HG03342 (cell line): Measurements from ENCODE around the gene MUC3A.
"Not testable (repeated sequence)": the region's sequence is repeated elsewhere in the genome, so short reads cannot be mapped to it uniquely, and the experiment has no call there.

ENCODE experiments used
- ATAC-seq: cut with Tn5 transposase; IDR thresholded peaks from one replicate; pipeline ENCODE4 v1.9.1; 2021; ENCODE audit warnings: mild to moderate bottlenecking, moderate library complexity; ENCODE audit not compliant: unreplicated experiment

Gene MUC3A, protein sequence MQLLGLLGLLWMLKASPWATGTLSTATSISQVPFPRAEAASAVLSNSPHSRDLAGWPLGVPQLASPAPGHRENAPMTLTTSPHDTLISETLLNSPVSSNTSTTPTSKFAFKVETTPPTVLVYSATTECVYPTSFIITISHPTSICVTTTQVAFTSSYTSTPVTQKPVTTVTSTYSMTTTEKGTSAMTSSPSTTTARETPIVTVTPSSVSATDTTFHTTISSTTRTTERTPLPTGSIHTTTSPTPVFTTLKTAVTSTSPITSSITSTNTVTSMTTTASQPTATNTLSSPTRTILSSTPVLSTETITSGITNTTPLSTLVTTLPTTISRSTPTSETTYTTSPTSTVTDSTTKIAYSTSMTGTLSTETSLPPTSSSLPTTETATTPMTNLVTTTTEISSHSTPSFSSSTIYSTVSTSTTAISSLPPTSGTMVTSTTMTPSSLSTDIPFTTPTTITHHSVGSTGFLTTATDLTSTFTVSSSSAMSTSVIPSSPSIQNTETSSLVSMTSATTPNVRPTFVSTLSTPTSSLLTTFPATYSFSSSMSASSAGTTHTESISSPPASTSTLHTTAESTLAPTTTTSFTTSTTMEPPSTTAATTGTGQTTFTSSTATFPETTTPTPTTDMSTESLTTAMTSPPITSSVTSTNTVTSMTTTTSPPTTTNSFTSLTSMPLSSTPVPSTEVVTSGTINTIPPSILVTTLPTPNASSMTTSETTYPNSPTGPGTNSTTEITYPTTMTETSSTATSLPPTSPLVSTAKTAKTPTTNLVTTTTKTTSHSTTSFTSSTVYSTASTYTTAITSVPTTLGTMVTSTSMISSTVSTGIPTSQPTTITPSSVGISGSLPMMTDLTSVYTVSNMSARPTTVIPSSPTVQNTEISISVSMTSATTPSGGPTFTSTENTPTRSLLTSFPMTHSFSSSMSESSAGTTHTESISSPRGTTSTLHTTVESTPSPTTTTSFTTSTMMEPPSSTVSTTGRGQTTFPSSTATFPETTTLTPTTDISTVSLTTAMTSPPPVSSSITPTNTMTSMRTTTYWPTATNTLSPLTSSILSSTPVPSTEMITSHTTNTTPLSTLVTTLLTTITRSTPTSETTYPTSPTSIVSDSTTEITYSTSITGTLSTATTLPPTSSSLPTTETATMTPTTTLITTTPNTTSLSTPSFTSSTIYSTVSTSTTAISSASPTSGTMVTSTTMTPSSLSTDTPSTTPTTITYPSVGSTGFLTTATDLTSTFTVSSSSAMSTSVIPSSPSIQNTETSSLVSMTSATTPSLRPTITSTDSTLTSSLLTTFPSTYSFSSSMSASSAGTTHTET (N-terminal part only)

DNA sequence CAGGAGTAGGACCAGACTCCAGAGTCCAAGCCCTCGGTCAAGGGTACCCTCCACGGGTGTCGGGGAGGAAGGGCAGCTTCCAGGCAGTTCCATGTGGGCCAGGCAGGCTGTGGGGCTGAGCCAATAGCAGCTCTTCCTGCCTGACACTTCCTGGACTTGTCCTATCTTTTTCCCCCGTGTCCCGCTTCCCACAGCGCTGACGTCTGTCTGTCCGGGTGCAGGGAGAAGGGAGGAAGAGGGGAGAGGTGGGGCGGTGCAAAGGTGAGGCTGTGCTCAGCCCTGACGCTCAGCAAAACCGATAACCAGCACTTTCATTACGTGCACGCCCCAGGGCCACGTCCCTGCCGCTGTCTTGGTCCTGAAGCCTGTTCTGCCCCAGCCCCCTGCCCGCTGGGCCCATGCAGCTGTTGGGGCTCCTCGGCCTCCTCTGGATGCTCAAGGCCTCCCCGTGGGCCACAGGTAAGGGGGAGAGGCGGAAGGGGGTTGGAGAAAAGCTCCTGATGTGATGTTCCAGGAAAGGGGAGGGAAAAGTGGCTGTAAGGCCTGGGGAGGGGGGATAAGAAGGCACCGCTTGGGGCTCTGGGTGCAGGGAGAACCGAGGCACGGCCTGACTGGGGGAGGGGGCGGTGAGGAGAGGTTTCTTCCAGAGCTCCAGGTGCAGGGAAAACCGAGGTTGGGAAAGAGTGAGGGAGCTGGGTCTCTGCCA is at the start of gene MUC3A:
Gene MUC3A (plus strand): TSS at position 308 of the 706 bp plus-strand sequence. CDS start 91 bp downstream, at position 399.
- ATAC-seq: no peak

DNA sequence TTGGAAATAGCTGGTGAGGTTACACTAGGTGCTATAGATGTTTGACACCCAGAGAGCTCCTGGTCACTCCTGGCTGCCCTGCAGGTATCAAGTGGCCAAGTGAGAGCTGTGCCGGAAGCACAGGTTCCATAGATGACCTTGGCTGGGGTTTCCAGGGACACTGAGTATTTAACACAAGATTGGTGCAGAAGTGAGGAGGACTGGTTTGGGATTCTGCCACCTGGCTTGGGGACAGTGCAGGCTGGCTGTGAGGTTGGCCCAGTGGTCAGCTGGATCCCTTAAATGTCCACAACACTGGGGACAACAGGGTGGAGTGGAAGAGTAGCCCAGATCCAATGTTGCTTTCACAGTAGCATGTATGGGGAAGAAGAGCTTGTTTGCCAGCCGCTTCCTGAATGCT is 48.4 kb upstream of the MUC3A start:
- ATAC-seq: no peak

DNA sequence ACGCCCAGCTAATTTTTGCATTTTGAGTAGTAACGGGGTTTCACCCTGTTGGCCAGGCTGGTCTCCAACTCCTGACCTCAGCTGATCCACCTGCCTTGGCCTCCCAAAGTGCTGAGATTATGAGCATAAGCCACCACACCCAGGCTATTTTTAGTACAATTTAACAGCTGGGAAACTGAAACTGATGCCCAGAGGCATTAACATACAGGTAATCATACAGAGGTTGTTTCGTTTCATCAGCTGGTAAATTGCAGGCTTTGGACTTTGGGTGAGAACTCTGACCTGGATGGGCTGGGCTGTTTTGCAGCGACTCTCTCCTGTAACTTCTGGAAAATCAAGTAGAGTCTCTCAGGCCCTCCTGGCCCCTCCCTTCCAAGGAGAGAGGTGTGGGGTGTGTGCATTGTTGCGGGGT is 47.4 kb upstream of the MUC3A start:
- no peak for ATAC-seq

DNA sequence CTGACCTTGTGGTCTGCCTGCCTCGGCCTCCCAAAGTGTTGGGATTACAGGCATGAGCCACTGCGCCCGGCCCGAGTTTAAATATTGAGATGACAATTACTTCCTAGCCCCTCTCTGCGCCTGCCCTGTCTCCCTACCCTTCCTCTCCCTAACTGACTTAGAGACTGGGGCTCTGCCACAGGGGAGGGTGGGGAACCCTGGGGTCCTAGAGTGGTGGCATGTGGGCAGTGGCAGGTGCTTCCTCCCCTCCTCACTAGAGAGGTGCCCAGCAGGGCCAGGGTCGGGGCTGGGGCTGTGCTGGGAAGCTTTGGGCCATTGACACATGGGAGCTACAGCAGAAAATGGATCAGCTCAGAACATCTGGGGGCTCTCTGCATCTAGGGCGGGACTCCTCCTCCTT is 46.7 kb upstream of the MUC3A start:
- ATAC-seq: no peak

DNA sequence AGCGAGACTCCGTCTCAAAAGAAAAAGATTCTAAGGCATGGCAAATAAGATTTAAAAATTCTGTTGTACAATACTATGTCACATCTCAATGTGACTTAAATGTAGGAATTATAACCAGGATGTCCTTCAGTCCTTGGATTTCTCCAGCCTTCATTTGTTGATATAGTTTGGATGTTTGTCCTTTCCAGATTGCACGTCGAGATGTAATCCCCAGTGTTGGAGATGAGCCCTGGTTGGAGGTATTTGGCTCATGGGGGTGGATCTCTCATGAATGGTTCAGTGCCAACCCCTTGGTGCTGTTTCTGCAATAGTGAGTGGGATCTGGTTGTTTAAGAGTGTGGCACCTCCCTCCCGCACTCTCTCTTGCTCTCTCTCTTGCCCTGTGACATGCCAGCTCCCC is 40.8 kb upstream of the MUC3A start:
- no peak for ATAC-seq

DNA sequence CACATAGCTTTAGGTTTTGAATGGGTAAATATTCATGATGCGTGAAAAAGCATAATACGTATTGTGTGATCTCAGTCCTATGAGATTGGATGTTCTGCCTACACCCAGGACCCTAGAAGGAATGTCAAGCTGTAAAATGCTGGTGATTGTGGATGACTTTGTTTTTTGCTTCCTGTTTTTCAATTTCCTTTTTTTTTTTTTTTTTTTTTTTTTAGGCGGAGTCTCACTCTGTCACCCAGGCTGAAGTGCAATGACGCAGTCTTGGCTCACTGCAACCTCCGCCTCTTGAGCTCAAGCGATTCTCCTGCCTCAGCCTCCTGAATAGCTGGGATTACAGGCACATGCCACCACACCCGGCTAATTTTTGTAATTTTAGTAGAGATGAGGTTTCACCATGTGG is 38.9 kb upstream of the MUC3A start:
- ATAC-seq: not testable (repeated sequence)

DNA sequence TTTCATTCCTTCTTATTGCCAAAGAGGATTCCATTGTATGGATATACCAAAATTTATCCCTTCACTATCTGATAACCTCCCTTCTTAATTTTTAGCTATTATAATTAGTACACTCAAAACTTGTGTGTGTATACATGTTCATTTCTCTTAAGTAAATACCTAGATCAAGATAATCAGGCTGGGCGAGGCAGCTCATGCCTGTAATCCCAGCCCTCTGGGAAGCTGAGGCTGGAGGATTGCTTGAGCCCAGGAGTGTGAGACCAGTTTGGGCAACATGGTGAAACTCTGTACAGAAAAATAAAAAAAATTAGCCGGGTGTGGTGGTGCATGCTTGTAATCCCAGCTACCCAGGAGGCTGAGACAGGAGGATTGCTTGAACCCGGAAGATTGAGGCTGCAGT is 37.9 kb upstream of the MUC3A start:
- ATAC-seq: no peak

DNA sequence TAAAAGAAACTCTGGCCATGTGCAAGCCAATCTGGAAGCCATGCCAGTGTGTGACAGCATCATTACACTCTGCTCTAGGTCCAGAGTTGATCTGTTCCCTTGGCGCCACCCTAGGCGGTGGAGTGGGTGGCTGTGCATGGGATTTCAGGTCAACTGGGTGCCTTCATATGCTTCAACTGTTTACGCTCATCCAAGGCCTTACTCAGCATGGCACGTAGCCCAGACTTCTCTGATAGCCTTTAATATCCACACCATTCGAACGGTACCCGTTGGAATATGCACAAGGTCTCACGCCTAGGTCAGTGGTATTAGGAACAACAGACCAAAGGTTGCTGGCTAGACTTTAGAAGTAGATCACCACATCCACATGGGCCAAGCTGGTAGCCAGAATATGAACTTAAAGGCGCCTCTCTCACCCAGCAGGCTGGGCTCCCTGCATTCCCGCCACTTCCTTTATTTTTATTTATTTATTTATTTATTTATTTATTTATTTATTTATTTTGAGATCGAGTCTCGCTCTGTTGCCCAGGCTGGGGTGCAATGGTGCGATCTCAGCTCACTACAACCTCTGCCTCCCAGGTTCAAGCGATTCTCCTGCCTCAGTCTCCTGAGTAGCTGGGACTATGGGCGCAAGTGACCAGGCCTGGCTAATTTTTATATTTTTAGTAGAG is 35.0 kb upstream of the MUC3A start:
- no peak for ATAC-seq

DNA sequence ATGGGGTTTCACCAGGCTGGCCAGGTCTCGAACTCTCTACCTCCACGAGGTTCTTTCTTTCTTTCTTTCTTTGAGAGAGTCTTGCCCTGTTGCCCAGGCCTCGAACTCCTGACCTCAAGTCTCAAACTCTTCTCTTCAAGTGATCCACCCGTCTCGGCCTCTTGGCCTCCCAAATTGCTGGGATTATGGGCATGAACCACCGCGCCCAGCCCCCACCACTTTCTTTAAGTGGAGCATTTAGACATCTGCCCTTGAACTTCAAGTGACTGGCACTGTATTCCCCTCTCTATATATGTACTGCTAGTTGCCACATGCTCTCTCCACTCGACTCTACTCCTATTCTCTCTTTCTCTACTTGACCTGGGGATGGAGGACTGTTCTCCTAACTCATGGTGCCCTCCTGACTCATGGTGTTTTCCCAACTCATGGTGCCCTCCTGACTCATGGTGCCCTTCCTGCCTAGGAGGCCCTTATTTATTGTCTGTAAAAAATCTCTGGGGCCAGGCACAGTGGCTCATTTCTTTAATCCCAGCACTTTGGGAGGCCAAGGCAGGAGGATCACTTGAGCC is 34.4 kb upstream of the MUC3A start:
- no peak for ATAC-seq

DNA sequence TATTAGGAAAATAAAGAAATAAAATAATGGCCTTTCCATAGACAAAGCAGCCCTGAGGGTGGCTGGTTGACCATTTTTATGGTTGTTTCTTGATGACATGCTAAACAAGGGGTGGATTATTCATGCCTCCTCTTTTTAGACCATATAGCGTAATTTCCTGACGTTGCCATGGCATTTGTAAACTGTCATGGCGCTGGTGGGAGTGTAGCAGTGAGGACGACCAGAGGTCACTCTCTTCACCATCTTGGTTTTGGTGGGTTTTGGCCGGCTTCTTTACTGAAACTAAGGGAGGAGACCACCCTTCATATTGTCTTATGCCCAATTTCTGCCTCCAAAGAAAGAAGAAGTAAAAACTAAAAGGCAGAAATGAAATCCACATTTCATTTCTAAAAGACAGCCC is 30.0 kb upstream of the MUC3A start:
- not testable (repeated sequence) for ATAC-seq

DNA sequence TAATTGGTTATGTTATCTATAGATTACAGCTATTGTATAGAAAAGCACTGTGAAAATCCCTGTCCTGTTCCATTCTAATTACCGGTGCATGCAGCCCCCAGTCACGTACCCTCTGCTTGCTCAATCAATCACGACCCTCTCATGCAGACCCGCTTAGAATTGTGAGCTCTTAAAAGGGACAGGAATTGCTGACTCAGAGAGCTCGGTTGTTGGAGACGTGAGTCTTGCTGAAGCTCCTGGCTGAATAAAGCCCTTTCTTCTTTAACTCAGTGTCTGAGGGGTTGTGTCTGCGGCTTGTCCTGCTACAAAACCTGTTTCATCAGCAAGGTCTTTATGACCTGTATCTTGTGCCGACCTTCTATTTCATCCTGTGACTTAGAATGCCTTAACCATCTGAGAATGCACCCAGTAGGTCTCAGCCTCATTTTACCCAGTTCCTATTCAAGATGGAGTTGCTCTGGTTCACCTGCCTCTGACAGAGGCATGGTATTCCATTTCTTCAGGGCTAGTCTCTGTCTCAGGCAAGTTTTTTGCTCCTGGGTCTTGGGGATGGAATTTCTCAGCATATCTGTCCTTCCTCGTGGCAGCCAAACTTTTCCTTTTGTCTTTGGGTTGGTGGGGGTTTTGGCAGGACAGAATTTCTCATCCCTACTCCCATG is 29.4 kb upstream of the MUC3A start:
- ATAC-seq: not testable (repeated sequence)

DNA sequence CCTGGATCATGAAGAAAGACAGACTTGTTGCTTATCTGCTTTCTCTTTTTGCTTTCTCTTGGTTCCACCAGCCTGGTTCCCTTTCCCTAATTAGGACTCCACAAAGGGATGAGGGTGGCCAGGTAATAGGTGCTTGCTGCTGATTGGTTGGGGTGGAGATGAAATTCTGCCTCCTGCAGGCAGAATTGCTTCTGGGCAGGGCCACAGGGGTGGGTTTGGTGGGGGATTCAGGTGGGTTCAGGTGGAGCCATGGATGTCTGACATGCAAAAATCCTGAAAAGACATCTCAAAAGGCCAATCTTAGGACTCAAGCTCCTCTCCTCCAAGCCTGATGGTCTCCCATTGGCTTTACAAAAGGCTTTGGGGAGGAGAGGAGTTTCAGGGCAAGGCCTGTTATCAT is 28.3 kb upstream of the MUC3A start:
- ATAC-seq: no peak

DNA sequence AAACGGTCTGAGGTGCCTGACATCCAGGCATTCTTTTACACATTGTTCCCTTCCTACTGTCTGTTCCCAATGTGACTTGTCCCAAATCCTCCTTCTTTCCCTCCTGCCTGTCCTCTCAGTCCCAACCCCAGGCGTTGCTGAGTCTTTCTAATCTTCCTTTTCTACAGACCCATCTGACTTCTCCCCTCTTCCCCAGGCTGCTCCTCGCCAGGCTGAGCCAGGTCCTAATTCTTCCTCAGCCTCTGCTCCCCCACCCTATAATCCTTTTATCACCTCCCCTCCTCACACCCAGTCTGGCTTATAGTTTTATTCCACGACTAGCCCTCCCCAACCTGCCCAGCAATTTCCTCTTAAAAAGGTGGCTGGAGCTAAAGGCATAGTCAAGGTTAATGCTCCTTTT is 25.7 kb upstream of the MUC3A start:
- ATAC-seq: not testable (repeated sequence)

DNA sequence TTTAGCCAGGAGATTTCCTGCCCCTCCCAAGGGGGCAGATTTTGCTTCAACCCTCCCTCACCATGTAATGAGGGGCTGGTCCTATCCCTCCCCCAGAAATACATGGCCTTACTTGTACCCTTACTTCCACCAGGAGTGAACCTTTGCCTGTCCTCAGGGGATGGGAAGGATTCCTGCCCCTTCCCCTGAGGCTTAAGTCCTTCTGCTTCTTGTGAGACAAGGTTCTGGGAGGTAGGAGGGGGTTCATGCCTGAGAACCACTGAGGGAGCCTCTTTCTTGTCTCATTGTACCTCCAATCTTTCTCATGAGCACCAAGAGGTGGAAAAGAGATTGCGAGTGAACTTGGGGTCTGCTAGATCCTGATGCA is 19.5 kb upstream of the MUC3A start:
- no peak for ATAC-seq

DNA sequence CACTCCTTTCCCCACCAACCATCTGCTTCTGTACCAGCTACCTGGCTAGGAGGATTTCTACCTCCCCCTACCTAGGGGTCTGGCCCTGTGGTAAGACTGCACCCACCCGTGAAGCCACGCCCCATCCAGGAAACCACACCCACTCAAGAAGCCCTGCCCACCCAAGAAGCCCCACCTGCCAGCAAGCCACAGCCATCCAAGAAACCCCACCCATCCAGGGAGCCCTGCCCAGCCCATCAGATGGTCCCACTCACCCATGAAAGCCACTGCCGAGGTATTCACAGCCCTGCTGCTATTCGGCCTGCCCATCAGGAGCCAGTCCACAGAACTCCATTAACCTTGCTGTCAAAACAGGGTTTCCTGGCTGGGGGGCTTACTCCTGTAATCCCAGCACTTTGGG is 15.6 kb upstream of the MUC3A start:
- no peak for ATAC-seq

DNA sequence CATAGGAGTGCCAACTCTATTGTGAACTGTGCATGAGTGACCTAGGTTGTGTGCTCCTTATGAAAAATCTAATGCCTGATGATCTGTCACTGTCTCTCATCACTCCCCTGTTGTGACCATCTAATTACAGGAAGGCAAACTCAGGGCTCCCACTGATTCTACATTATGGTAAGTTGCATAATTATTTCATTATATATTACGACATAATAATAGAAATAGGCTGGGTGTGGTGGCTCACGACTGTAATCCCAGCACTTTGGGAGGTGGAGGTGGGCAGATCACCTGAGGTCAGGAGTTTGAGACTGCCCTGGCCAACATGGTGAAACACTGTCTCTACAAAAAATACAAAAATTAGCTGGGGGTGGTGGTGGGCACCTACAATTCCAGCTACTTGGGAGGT is 14.0 kb upstream of the MUC3A start:
- not testable (repeated sequence) for ATAC-seq

DNA sequence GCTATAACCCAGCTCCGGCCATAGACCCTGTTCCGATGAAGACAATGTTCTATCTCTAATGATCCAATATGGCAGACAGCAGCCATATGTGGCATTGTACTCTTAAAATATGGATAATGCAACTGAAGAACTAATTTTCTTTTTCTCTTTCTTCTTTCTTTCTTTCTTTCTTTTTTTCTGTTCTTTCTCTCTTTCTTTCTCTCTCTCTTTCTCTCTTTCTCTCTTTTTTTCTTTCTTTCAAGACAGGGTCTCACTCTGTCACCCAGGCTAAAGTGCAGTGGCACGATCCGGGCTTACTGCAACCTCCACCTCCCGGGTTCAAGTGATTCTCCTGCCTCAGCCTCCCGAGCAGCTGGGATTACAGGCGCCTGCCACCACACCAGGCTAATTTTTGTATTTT is 13.2 kb upstream of the MUC3A start:
- not testable (repeated sequence) for ATAC-seq

DNA sequence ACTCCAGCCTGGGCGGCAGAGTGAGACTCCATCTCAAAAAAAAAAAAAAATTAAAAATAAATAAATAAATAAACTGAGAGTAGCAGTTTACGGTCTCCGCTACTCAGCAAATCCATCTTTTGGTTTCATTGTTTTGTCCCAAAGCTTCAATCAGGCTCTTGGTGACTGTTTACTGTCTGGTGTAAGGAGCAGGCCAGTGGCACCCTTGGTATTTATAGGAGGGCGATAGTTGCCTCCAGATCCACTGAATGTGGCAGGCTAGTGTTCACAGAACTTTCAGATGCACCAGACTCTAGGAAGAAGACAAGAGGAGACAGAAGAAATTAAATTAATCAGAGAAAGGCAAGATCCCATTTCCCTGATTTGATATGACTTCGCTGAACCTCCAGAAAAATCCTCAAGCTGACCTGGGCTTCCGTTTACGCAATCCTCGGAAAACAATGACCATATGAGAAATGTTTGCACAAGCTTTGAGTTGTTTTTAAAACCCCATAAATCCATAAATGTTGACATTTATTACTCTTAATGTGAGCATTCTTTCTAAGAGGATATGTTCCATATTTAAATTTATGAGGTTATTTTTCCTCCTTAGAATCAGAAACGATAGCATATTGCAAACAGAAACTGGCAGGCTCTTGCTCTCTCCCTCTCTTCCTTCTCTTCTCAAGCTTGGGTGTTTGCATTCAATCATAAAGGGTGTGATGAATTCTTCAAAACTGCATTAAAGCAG is 7.1 kb upstream of the MUC3A start:
- ATAC-seq: no peak
